ENCODE data around the gene IVL. TPM values are rescaled to one million over a fixed set of nuclear protein-coding genes. Genes with fewer than 3 reads are reported as not detected.

The IVL gene
- total RNA-seq, 1 experiment from 2014 or later, result not detected

GRCh38 chr1:152912900-152913299 lies 4.6 kb downstream of the IVL start:
- peaks cover 35% of the 10 kb centered on the region for H3K27me3 ChIP-seq (ENCODE audit: insufficient read depth, low read length)
- intact Hi-C loops (cut with micrococcal nuclease), result no loop called here
- no TSS peak for BruUV-seq (replicated peaks)
- no peaks in the 10 kb centered on the region for H3K9me3 ChIP-seq (ENCODE audit: control insufficient read depth in 1 of 2, insufficient read depth in 1 of 2, low read depth in 1 of 2, low read length in 2 of 2)
- CTCF ChIA-PET, result interaction anchor here (0.7 to 1.2 kb wide), 2 partner anchors 13 to 35 kb away, joined by 4 read pairs; partner anchors contain the start of gene SMCP
- H2AFZ ChIP-seq (ENCODE audit: low read depth, low read length, poor library complexity, severe bottlenecking), result no peak overlapping the region
- no peaks in the 10 kb centered on the region for H3K79me2 ChIP-seq (ENCODE audit: insufficient read depth, low read length)
- TF ChIP-seq EGR1 (IDR thresholded peaks at IDR 0.05; ENCODE audit: low read depth) (no peak), CEBPB (IDR thresholded peaks at IDR 0.05; ENCODE audit: low read depth) (no peak)
- no peak overlapping the region for H3K4me2 ChIP-seq (ENCODE audit: low read length)
- peaks cover 0 to 6% of the 10 kb centered on the region in 2 experiments; a peak in 1 of 4 replicates for H3K4me1 ChIP-seq (ENCODE audit: control insufficient read depth in 1 of 2, insufficient read depth in 2 of 2, low read length in 2 of 2)
- no peak overlapping the region for H3K9ac ChIP-seq (ENCODE audit: low read length)
- H4K20me1 ChIP-seq (ENCODE audit: insufficient read depth), result no peaks in the 10 kb centered on the region
- H3K36me3 ChIP-seq (ENCODE audit: control insufficient read depth in 1 of 2, insufficient read depth in 2 of 2, low read length in 2 of 2), result no peaks in the 10 kb centered on the region
- no peak for DNase-seq (ENCODE audit: low read depth, low spot score)
- no peak for ATAC-seq
- no peaks in the 10 kb centered on the region for H3K9me2 ChIP-seq (ENCODE audit: insufficient read depth)
- RAD21 ChIA-PET (ENCODE audit: low non-redundant PET in 1 of 2, low total read pairs in 2 of 2, uncharacterized antibody in 2 of 2, unreplicated experiment in 2 of 2), result no interaction called here
- H3K4me3 ChIP-seq (replicated peaks in 1 of 2; ENCODE audit: low read depth in 1 of 2, low read length in 2 of 2), result no peak overlapping the region
- POLR2A ChIA-PET, result no interaction called here
- H3K27ac ChIP-seq (ENCODE audit: low read depth, low read length), result no peak overlapping the region

GRCh38 chr1:152917794-152918193 lies 9.4 kb downstream of the IVL start:
- Histone ChIP-seq H3K36me3 (ENCODE audit: control insufficient read depth in 1 of 2, insufficient read depth in 2 of 2, low read length in 2 of 2) (no peaks in the 10 kb centered on the region), H3K27ac (ENCODE audit: low read depth, low read length) (no peak overlapping the region), H3K27me3 (ENCODE audit: insufficient read depth, low read length) (peaks cover 24% of the 10 kb centered on the region), H3K9ac (ENCODE audit: low read length) (no peak overlapping the region), H3K9me3 (ENCODE audit: control insufficient read depth in 1 of 2, insufficient read depth in 1 of 2, low read depth in 1 of 2, low read length in 2 of 2) (no peaks in the 10 kb centered on the region), H3K4me1 (ENCODE audit: control insufficient read depth in 1 of 2, insufficient read depth in 2 of 2, low read length in 2 of 2) (no peaks in the 10 kb centered on the region), H3K4me2 (ENCODE audit: low read length) (no peak overlapping the region), H4K20me1 (ENCODE audit: insufficient read depth) (no peaks in the 10 kb centered on the region), H3K9me2 (ENCODE audit: insufficient read depth) (no peaks in the 10 kb centered on the region), H3K79me2 (ENCODE audit: insufficient read depth, low read length) (no peaks in the 10 kb centered on the region), H2AFZ (ENCODE audit: low read depth, low read length, poor library complexity, severe bottlenecking) (no peak overlapping the region), H3K4me3 (replicated peaks in 1 of 2; ENCODE audit: low read depth in 1 of 2, low read length in 2 of 2) (no peak overlapping the region)
- intact Hi-C loops (cut with micrococcal nuclease), result loop anchor here (5.0 kb wide), 1 partner anchor 275 kb away; no protein-coding TSS in a partner anchor
- ChIA-PET RAD21 (ENCODE audit: low non-redundant PET in 1 of 2, low total read pairs in 2 of 2, uncharacterized antibody in 2 of 2, unreplicated experiment in 2 of 2) (interaction anchor here in 1 of 2 experiments (0.7 kb wide), 1 partner anchor 115 kb away, joined by 3 read pairs; no protein-coding TSS in a partner anchor), POLR2A (no interaction called here), CTCF (interaction anchor here (1.1 kb wide), 1 partner anchor 275 kb away, joined by 5 read pairs; no protein-coding TSS in a partner anchor)
- TF ChIP-seq EGR1 (IDR thresholded peaks at IDR 0.05; ENCODE audit: low read depth), result no peak
- TF ChIP-seq SRF (IDR thresholded peaks at IDR 0.05; ENCODE audit: low read depth), result no peak
- TF ChIP-seq JUND (IDR thresholded peaks at IDR 0.05), result no peak
- no peak for TF ChIP-seq SP1 (IDR thresholded peaks at IDR 0.05; ENCODE audit: low read depth)
- no peak for TF ChIP-seq CBX3 (IDR thresholded peaks at IDR 0.05; ENCODE audit: low read depth)
- TF ChIP-seq ELF1 (IDR thresholded peaks at IDR 0.05; ENCODE audit: borderline replicate concordance, low read depth), result no peak
- no peak for TF ChIP-seq TCF7L2 (IDR thresholded peaks at IDR 0.05; ENCODE audit: borderline replicate concordance, extremely low read depth, insufficient read depth, insufficient read length)
- TF ChIP-seq RAD21 (IDR thresholded peaks at IDR 0.05; ENCODE audit: low read depth), result peak; percentile 54
- TF ChIP-seq, protein P1, sequence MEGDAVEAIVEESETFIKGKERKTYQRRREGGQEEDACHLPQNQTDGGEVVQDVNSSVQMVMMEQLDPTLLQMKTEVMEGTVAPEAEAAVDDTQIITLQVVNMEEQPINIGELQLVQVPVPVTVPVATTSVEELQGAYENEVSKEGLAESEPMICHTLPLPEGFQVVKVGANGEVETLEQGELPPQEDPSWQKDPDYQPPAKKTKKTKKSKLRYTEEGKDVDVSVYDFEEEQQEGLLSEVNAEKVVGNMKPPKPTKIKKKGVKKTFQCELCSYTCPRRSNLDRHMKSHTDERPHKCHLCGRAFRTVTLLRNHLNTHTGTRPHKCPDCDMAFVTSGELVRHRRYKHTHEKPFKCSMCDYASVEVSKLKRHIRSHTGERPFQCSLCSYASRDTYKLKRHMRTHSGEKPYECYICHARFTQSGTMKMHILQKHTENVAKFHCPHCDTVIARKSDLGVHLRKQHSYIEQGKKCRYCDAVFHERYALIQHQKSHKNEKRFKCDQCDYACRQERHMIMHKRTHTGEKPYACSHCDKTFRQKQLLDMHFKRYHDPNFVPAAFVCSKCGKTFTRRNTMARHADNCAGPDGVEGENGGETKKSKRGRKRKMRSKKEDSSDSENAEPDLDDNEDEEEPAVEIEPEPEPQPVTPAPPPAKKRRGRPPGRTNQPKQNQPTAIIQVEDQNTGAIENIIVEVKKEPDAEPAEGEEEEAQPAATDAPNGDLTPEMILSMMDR (IDR thresholded peaks at IDR 0.05 in 2 of 3, conservative IDR thresholded peaks at IDR 0.05 in 1 of 3; ENCODE audit: borderline replicate concordance in 1 of 3, insufficient read depth in 1 of 3, low read depth in 2 of 3, low read length in 2 of 3), result peak; percentile 24 to 32 (median 25); a peak in 3 of 6 replicates
- no peak for TF ChIP-seq POLR2A (IDR thresholded peaks at IDR 0.05; ENCODE audit: borderline replicate concordance, extremely low read depth, insufficient read depth, insufficient read length)
- no peak for TF ChIP-seq YY1 (IDR thresholded peaks at IDR 0.05; ENCODE audit: extremely low read depth, insufficient replicate concordance, low read depth, low read length)
- TF ChIP-seq ATF3 (IDR thresholded peaks at IDR 0.05), result no peak
- TF ChIP-seq POLR2AphosphoS5 (IDR thresholded peaks at IDR 0.05; ENCODE audit: low read depth, low read length), result no peak
- ATAC-seq (peak; percentile 62), DNase-seq (ENCODE audit: low read depth, low spot score) (peak; percentile 18)
- BruUV-seq (replicated peaks), result no TSS peak

Data from HCT116 (cell line).